UCSD-AML1 (cell line): ENCODE results near the gene ZNF502.
"Not testable (repeated sequence)": the region's sequence is repeated elsewhere in the genome, so short reads cannot be mapped to it uniquely, and the experiment has no call there.

ENCODE experiments used
- DNase-seq: peaks from one replicate; lab custom pipeline; 2025; ENCODE audit not compliant: unreplicated experiment; lab: John Stamatoyannopoulos, UW

The ZNF502 gene

GRCh38 chr3:44712455-44713075 lies at the start of gene ZNF502:
Gene ZNF502 (plus strand): TSS chr3:44712660. CDS start chr3:44720262, 7,602 bp downstream.
- no peak for DNase-seq

- no peak for DNase-seq
Measured at GRCh38 chr3:44665173-44665572, 47.3 kb upstream of the ZNF502 start.

- DNase-seq = no peak
Measured at GRCh38 chr3:44666346-44666745, 46.1 kb upstream of the ZNF502 start.

GRCh38 chr3:44669760-44670159 lies 42.7 kb upstream of the ZNF502 start:
- DNase-seq = no peak

GRCh38 chr3:44673466-44673865 lies 39.0 kb upstream of the ZNF502 start:
- DNase-seq = not testable (repeated sequence)

- no peak for DNase-seq
Measured at GRCh38 chr3:44674211-44674610, 38.2 kb upstream of the ZNF502 start.

- no peak for DNase-seq
Measured at GRCh38 chr3:44678480-44679116, 33.9 kb upstream of the ZNF502 start.

GRCh38 chr3:44680921-44681455 lies 31.5 kb upstream of the ZNF502 start:
- DNase-seq = no peak

- DNase-seq = no peak
Measured at GRCh38 chr3:44682182-44682896, 30.1 kb upstream of the ZNF502 start.

GRCh38 chr3:44685128-44685800 lies 27.2 kb upstream of the ZNF502 start:
- DNase-seq = no peak

GRCh38 chr3:44687898-44688297 lies 24.6 kb upstream of the ZNF502 start:
- DNase-seq = no peak

- DNase-seq = no peak
Measured at GRCh38 chr3:44721231-44722102, 9.0 kb downstream of the ZNF502 start.

GRCh38 chr3:44722103-44722401 lies 9.6 kb downstream of the ZNF502 start:
- no peak for DNase-seq

GRCh38 chr3:44729384-44729910 lies 17.0 kb downstream of the ZNF502 start, which contains the start of gene ZNF501:
Gene ZNF501 (plus strand): TSS chr3:44729635. CDS start chr3:44734422, 4,787 bp downstream.
- DNase-seq = no peak

- no peak for DNase-seq
Measured at GRCh38 chr3:44734646-44735168, 22.2 kb downstream of the ZNF502 start.

GRCh38 chr3:44761101-44761423 lies 48.6 kb downstream of the ZNF502 start:
- DNase-seq = no peak

- peak; percentile 96 for DNase-seq
Measured at GRCh38 chr3:44761424-44762169, 49.1 kb downstream of the ZNF502 start, which contains the start of the genes KIAA1143 and KIF15. Gene KIAA1143 (minus strand): TSS chr3:44761619. CDS start chr3:44761602, 17 bp downstream. Gene KIF15 (plus strand): TSS chr3:44761794. CDS start chr3:44761866, 72 bp downstream.

GRCh38 chr3:44762170-44762677 lies 49.8 kb downstream of the ZNF502 start:
- DNase-seq = no peak

- DNase-seq = no peak
Measured at GRCh38 chr3:44762690-44763089, 50.2 kb downstream of the ZNF502 start.
